Body of pancreas (tissue), 4 donors: ENCODE data around the gene ACER2.

Source experiments
- POLR2A ChIP-seq, 3 donors: fragments of 450-650 bp; IDR thresholded peaks; one replicate each; pipeline ENCODE4 v1.6.1; 2016; ENCODE audit warnings: antibody characterized with exemption in 3 of 3, mild to moderate bottlenecking in 2 of 3
- TF ChIP-seq, protein P1 (sequence below), 7 experiments: fragments of 450-650 bp in 4 of 7; fragments of 200-600 bp in 3 of 7; sonication (generic) in 3 of 7; IDR thresholded peaks; one replicate each; pipeline ENCODE4 v1.5.1; 2016 to 2019; ENCODE audit warnings: antibody characterized with exemption in 7 of 7

DNA sequence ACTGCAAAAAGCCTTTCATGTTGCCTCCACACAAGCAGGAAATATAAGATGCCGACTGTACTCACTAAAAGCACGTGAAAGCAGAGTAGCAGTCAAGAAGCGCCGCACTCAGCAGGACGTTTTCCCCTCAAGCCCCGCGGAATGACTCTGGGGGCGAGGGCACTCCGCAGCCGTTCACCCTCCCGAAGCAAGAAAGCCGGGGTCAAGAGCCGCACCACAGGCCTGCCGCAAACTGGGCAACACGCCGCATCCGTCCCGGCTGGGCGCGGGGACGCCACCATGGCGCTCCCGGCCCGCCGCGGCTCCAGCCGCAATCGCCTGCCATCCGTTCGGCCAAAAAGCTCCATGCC, 29.1 kb upstream of the ACER2 start:
- TF ChIP-seq, protein P1, sequence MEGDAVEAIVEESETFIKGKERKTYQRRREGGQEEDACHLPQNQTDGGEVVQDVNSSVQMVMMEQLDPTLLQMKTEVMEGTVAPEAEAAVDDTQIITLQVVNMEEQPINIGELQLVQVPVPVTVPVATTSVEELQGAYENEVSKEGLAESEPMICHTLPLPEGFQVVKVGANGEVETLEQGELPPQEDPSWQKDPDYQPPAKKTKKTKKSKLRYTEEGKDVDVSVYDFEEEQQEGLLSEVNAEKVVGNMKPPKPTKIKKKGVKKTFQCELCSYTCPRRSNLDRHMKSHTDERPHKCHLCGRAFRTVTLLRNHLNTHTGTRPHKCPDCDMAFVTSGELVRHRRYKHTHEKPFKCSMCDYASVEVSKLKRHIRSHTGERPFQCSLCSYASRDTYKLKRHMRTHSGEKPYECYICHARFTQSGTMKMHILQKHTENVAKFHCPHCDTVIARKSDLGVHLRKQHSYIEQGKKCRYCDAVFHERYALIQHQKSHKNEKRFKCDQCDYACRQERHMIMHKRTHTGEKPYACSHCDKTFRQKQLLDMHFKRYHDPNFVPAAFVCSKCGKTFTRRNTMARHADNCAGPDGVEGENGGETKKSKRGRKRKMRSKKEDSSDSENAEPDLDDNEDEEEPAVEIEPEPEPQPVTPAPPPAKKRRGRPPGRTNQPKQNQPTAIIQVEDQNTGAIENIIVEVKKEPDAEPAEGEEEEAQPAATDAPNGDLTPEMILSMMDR (IDR thresholded peaks at IDR 0.05): no peak
- no peak for TF ChIP-seq POLR2A (IDR thresholded peaks at IDR 0.05)
